Measurements from ENCODE around the gene SPEM2.

The SPEM2 gene

DNA sequence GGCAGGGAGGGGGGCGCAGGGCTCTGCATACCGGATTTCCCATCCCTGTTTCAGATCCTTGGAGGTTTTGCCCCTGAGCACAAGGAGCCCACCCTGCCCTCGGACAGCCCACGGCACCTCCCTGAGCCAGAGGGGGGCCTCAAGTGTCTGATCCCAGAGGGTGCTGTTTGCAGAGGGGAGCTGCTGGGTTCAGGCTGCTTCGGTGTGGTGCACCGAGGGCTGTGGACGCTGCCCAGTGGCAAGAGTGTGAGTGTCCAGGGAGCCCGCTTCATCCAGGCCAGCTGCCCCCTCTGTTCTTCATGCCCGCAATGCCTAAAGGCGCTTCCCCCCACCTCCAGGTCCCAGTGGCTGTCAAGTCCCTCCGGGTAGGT, 42.1 kb upstream of the SPEM2 start:
- peak overlapping the region in 2 of 3 experiments; percentile 29 to 46 for H3K4me3 Mint-ChIP-seq

DNA sequence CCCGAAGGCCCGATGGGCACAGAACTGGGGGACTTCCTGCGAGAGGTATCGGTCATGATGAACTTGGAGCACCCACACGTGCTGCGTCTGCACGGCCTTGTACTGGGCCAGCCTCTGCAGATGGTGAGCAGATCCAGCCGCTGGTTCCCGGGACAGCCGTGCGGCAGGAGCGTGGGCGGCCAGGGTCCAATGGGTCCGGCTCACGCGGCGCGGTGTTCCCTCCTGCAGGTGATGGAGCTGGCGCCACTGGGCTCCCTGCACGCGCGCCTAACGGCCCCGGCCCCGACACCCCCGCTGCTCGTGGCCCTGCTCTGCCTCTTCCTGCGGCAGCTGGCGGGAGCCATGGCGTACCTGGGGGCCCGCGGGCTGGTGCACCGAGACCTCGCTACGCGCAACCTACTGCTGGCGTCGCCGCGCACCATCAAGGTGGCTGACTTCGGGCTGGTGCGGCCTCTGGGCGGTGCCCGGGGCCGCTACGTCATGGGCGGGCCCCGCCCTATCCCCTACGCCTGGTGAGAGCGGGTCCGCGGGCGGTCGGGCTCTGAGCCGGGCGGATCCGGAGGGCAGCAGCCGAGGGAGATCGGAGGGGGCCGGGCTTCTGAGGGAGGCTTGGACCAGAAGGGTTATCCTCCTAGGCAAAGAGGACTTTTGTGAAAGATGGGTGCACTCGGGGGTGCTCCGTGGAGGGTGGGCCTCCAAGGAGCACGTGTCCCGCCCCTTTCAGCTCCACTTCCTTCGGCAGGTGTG, 41.5 kb upstream of the SPEM2 start:
- Mint-ChIP-seq H3K4me1 (peaks cover 5% of the 10 kb centered on the region), H3K9me3 (peaks cover 9% of the 10 kb centered on the region), H3K4me3 (peak overlapping the region in 2 of 3 experiments; percentile 48 to 66), H3K36me3 (ENCODE audit: low read depth) (peaks cover 8% of the 10 kb centered on the region), H3K27ac (no peak overlapping the region), H3K27me3 (ENCODE audit: low read depth) (peaks cover 60% of the 10 kb centered on the region)
- TF ChIP-seq, protein P1, sequence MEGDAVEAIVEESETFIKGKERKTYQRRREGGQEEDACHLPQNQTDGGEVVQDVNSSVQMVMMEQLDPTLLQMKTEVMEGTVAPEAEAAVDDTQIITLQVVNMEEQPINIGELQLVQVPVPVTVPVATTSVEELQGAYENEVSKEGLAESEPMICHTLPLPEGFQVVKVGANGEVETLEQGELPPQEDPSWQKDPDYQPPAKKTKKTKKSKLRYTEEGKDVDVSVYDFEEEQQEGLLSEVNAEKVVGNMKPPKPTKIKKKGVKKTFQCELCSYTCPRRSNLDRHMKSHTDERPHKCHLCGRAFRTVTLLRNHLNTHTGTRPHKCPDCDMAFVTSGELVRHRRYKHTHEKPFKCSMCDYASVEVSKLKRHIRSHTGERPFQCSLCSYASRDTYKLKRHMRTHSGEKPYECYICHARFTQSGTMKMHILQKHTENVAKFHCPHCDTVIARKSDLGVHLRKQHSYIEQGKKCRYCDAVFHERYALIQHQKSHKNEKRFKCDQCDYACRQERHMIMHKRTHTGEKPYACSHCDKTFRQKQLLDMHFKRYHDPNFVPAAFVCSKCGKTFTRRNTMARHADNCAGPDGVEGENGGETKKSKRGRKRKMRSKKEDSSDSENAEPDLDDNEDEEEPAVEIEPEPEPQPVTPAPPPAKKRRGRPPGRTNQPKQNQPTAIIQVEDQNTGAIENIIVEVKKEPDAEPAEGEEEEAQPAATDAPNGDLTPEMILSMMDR (IDR thresholded peaks at IDR 0.05; ENCODE audit: unreplicated experiment in 3 of 3), result no peak

More for the DNA sequence above, 42.1 kb upstream of the SPEM2 start:
- Mint-ChIP-seq H3K9me3 (peaks cover 9% of the 10 kb centered on the region), H3K4me1 (peaks cover 5% of the 10 kb centered on the region), H3K27me3 (ENCODE audit: low read depth) (peaks cover 66% of the 10 kb centered on the region), H3K36me3 (ENCODE audit: low read depth) (peaks cover 5% of the 10 kb centered on the region), H3K27ac (no peak overlapping the region)
- TF ChIP-seq, protein P1 (IDR thresholded peaks at IDR 0.05; ENCODE audit: unreplicated experiment in 3 of 3), result no peak

DNA sequence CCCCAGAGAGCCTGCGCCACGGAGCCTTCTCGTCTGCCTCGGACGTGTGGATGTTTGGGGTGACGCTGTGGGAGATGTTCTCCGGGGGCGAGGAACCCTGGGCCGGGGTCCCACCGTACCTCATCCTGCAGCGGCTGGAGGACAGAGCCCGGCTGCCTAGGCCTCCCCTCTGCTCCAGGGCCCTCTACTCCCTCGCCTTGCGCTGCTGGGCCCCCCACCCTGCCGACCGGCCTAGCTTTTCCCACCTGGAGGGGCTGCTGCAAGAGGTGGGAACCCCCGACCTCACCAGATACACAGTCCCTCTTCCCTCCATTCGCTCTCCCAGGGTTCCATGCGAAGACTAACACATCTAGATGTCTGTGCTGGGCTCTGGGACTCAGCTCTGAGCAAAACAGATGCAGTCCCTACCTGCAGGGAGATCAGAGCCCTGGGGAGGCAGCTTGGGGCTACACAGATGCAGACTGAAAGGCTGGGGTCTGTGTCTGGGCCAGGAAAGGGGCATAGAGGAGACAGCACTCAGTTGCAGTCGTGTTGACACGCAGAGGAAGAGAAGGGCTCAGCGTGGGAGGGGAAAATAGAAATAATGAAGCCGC, 40.8 kb upstream of the SPEM2 start:
- peaks cover 5% of the 10 kb centered on the region for H3K4me1 Mint-ChIP-seq
- TF ChIP-seq, protein P1 (IDR thresholded peaks at IDR 0.05; ENCODE audit: unreplicated experiment in 3 of 3), result no peak
- H3K4me3 Mint-ChIP-seq, result peak overlapping the region; percentile 9 to 66 (median 48)
- H3K36me3 Mint-ChIP-seq (ENCODE audit: low read depth), result peaks cover 13% of the 10 kb centered on the region
- H3K27me3 Mint-ChIP-seq (ENCODE audit: low read depth), result peaks cover 54% of the 10 kb centered on the region
- H3K9me3 Mint-ChIP-seq, result peaks cover 3% of the 10 kb centered on the region
- H3K27ac Mint-ChIP-seq, result no peak overlapping the region

DNA sequence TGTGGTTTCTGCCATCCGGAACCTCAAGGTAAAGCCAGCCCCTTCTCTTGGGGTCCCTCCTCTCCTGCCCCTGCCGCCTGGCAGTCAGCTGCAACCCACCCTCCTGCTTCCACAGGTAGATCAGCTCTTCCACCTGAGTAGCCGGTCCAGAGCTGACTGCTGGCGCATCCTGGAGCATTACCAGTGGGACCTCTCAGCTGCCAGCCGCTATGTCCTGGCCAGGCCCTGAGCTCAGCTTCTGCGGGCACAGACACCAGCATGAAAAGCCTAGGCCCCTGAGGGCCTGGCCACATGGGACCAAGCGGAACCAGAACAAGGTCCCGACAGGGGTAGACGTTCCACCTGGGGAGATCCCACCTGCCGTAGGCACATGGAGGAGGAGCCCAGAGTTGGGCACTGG, 36.6 kb upstream of the SPEM2 start:
- Mint-ChIP-seq H3K27me3 (ENCODE audit: low read depth) (peaks cover 14% of the 10 kb centered on the region), H3K4me1 (no peaks in the 10 kb centered on the region), H3K4me3 (no peak overlapping the region), H3K9me3 (no peaks in the 10 kb centered on the region), H3K36me3 (ENCODE audit: low read depth) (peaks cover 31% of the 10 kb centered on the region), H3K27ac (no peak overlapping the region)
- TF ChIP-seq, protein P1 (IDR thresholded peaks at IDR 0.05; ENCODE audit: unreplicated experiment in 3 of 3), result no peak

DNA sequence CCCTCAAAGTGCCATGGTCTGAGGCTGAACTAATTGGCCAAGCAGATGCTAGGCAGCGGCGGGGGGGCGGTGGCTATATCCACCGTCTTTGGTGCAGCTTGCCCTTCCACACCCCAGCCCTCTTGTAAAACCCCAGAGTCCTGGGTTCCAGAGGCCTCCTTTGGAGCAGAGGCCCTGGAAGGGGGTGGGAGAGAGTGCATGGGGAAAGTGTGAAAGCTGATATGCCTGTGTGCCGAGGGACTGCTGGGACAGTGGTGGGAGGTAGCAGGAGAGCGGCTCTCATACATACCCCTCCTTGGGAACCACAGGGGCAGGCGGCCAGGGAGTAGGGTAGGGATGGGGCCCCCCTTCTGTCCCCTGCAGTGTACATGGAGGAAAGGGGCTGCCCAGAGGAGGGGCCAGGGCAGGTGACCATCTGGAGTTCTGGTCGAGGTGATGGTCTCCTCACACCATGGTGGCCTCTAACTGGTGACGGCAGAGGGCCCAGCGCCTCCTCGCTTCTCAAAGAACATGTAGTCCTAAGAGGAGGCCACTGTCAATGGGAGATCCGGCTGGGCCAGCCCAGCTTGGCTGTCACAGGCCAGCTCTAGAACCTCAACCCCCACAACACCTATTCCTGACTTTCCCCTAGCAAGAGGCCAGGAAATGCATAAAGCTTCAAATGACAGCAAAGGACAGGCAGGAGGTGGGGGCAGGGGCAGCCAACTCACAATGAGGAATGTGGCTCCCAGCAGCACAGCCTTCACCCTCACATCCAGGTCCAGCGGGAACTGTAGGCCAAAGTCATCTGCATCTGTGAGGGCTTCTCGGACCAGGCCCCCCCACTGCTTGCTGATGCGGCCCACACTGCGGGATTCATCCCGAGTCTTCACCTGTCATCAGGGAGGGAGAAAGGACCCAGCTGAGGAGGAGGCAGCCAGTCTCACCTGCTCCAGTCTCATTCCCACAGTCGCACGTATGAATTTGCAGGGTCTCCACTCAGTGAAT, 35.2 kb upstream of the SPEM2 start:
- Mint-ChIP-seq H3K4me3 (no peak overlapping the region), H3K27me3 (ENCODE audit: low read depth) (peaks cover 5% of the 10 kb centered on the region), H3K36me3 (ENCODE audit: low read depth) (peaks cover 31% of the 10 kb centered on the region), H3K4me1 (peaks cover 5% of the 10 kb centered on the region), H3K9me3 (no peaks in the 10 kb centered on the region), H3K27ac (no peak overlapping the region)
- TF ChIP-seq, protein P1 (IDR thresholded peaks at IDR 0.05; ENCODE audit: unreplicated experiment in 3 of 3), result no peak
